NT2/D1 (cell line): ENCODE results near the gene QPCT.

Experiments used
- DNase-seq: peaks from one replicate; pipeline ENCODE4 v3.0.0-alpha.2; 2011; ENCODE audit warnings: low read depth, low spot score
- H3K27me3 ChIP-seq: 2 replicates; pipeline ENCODE4 v1.6.0; 2011; ENCODE audit warnings: mild to moderate bottlenecking; ENCODE audit not compliant: insufficient read length, insufficient read depth
- H3K36me3 ChIP-seq: 2 replicates; pipeline ENCODE4 v1.6.1; 2011; ENCODE audit warnings: mild to moderate bottlenecking, low read length, mixed read lengths; ENCODE audit not compliant: insufficient read depth, insufficient read length
- H3K4me1 ChIP-seq: 2 replicates; pipeline ENCODE4 v1.5.1; 2011; ENCODE audit not compliant: insufficient read depth, insufficient read length
- H3K4me3 ChIP-seq: 2 replicates; pipeline ENCODE4 v1.5.1; 2011; ENCODE audit warnings: low read depth; ENCODE audit not compliant: insufficient read length
- H3K9ac ChIP-seq: 2 replicates; pipeline ENCODE4 v1.6.0; 2011; ENCODE audit warnings: low read depth; ENCODE audit not compliant: insufficient read length
- H3K9me3 ChIP-seq: 2 replicates; pipeline ENCODE4 v1.5.1; 2011; ENCODE audit warnings: mild to moderate bottlenecking, low read length; ENCODE audit not compliant: insufficient read depth
- SUZ12 ChIP-seq: IDR thresholded peaks from 2 replicates; pipeline ENCODE4 v1.6.1; 2011; ENCODE audit not compliant: insufficient read length, insufficient read depth; ENCODE audit errors: extremely low read depth
- YY1 ChIP-seq: IDR thresholded peaks from 2 replicates; pipeline ENCODE4 v1.6.1; 2011; ENCODE audit not compliant: insufficient read length, insufficient read depth
- ZNF274 ChIP-seq: IDR thresholded peaks from 2 replicates; pipeline ENCODE4 v1.6.1; 2011; ENCODE audit warnings: mild to moderate bottlenecking, low read depth, low read length

QPCT gene

GRCh38 chr2:37414470-37414949 lies 70.1 kb downstream of the QPCT start:
- no peak for DNase-seq
- H3K4me1 ChIP-seq = no peaks in the 10 kb centered on the region
- H3K4me3 ChIP-seq = no peak overlapping the region
- H3K9ac ChIP-seq = no peak overlapping the region
- H3K27me3 ChIP-seq = no peaks in the 10 kb centered on the region
- no peaks in the 10 kb centered on the region for H3K9me3 ChIP-seq
- TF ChIP-seq ZNF274 (no peak), YY1 (no peak), SUZ12 (no peak)
- no peaks in the 10 kb centered on the region for H3K36me3 ChIP-seq

DNA sequence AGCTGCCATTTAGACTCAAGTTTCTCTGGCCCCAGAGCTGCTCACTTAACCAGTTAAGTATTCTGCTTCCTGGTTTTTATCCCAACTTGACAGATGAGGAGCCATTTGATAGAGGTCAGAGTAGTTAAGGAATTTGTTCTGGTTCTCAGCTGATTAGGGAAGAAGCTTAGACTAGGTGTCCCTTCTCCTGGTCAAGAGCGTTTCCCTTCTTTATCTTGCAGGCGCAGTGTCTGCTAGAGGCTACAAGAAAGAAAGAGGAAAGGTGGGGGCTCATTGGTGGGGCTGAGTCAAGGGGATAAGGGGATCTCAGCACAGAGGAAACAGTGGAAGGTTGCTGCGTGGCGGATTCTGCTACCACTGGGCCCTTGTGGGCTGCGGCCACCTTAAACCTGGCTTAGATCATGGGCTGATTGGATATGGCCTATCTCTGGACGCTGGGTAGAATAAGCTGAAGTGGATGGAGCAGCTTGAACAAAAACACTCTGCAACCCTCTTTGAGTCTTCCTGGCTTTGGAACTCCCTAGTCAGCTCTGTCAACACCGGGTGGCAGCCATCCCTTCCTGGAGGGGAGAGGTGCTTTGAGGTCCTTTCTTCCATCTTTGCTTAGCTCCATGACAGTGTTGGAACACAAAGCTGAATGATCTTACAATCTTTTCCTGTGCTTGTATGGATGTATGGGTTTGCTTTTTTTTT lies 70.8 kb downstream of the QPCT start:
- no peak for DNase-seq
- TF ChIP-seq SUZ12 (no peak), YY1 (no peak), ZNF274 (no peak)
- Histone ChIP-seq H3K27me3 (no peaks in the 10 kb centered on the region), H3K4me3 (no peak overlapping the region), H3K36me3 (no peaks in the 10 kb centered on the region), H3K9me3 (no peaks in the 10 kb centered on the region), H3K4me1 (no peaks in the 10 kb centered on the region), H3K9ac (no peak overlapping the region)

- Histone ChIP-seq H3K27me3 (no peaks in the 10 kb centered on the region), H3K9me3 (no peaks in the 10 kb centered on the region), H3K9ac (no peak overlapping the region), H3K4me3 (no peak overlapping the region), H3K36me3 (no peaks in the 10 kb centered on the region), H3K4me1 (no peaks in the 10 kb centered on the region)
- TF ChIP-seq YY1 (no peak), ZNF274 (no peak), SUZ12 (no peak)
- no peak for DNase-seq
Measured at GRCh38 chr2:37417321-37417720, 72.9 kb downstream of the QPCT start.

- Histone ChIP-seq H3K9me3 (no peaks in the 10 kb centered on the region), H3K4me3 (no peak overlapping the region), H3K36me3 (no peaks in the 10 kb centered on the region), H3K4me1 (no peaks in the 10 kb centered on the region), H3K27me3 (no peaks in the 10 kb centered on the region), H3K9ac (no peak overlapping the region)
- DNase-seq = no peak
- TF ChIP-seq ZNF274 = no peak
- TF ChIP-seq SUZ12 = no peak
- TF ChIP-seq YY1 = no peak
Measured at GRCh38 chr2:37418956-37419355, 74.5 kb downstream of the QPCT start.

- no peaks in the 10 kb centered on the region for H3K36me3 ChIP-seq
- H3K4me1 ChIP-seq = no peaks in the 10 kb centered on the region
- H3K9ac ChIP-seq = no peak overlapping the region
- TF ChIP-seq ZNF274 = no peak
- TF ChIP-seq YY1 = no peak
- TF ChIP-seq SUZ12 = no peak
- no peak for DNase-seq
- H3K4me3 ChIP-seq = no peak overlapping the region
- no peaks in the 10 kb centered on the region for H3K9me3 ChIP-seq
- H3K27me3 ChIP-seq = no peaks in the 10 kb centered on the region
Measured at GRCh38 chr2:37421686-37422085, 77.3 kb downstream of the QPCT start.

DNA sequence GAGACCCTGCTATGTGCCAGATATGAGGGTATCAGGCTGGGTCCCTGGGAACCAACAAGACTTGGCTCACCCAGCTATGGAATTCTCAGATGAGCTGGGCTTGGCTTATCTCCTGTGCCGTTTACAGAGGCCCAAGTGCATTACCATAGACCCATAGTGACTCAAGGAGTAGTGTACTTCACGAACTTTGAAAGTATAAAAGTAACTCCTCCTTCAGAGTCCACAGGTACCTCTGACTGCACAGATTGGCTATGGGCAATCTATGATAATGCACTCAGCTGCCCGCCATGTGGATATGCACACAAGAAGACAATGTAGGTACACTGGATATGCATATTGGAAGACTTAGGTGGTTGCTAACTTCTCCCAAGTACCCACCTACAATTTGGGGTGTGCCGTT lies 78.4 kb downstream of the QPCT start:
- TF ChIP-seq ZNF274 (no peak), YY1 (no peak), SUZ12 (no peak)
- Histone ChIP-seq H3K27me3 (no peaks in the 10 kb centered on the region), H3K9me3 (no peaks in the 10 kb centered on the region), H3K4me3 (no peak overlapping the region), H3K9ac (no peak overlapping the region), H3K36me3 (no peaks in the 10 kb centered on the region), H3K4me1 (no peaks in the 10 kb centered on the region)
- DNase-seq = no peak
